Stomach (tissue), 9 donors: Measurements from ENCODE around the gene SLC12A1. TPM values are rescaled to one million over a fixed set of nuclear protein-coding genes. Genes with fewer than 3 reads are reported as not detected.

Source experiments
- DNase-seq, 2 donors: peaks; one replicate each; pipeline versions ENCODE4 v3.0.0 to v3.0.0-alpha.2; 2013 to 2019
- H3K27ac ChIP-seq, 5 donors: fragments of 200-600 bp in 4 of 5; sonication (generic) in 4 of 5; one replicate each; pipeline ENCODE4 v1.5.1; 2013 to 2019; ENCODE audit warnings: mild to moderate bottlenecking in 1 of 5, moderate library complexity in 1 of 5
- H3K27me3 ChIP-seq, 3 donors: fragments of 200-600 bp; sonication (generic); one replicate each; pipeline ENCODE4 v1.5.1; 2017 to 2019; ENCODE audit warnings: mixed run types in 1 of 3
- H3K36me3 ChIP-seq, 4 donors: fragments of 200-600 bp; sonication (generic); 1 replicate in 3 of 4; 2 replicates in 1 of 4; pipeline ENCODE4 v1.5.1; 2016 to 2019
- H3K4me1 ChIP-seq, 4 donors: fragments of 200-600 bp; sonication (generic); one replicate each; pipeline ENCODE4 v1.5.1; 2016 to 2019
- H3K4me3 ChIP-seq, 4 donors: fragments of 200-600 bp; sonication (generic) in 3 of 4; one replicate each; pipeline ENCODE4 v1.5.1; 2016 to 2019; ENCODE audit warnings: mild to moderate bottlenecking in 1 of 4
- H3K9me3 ChIP-seq, 4 donors: fragments of 200-600 bp; sonication (generic); one replicate each; pipeline ENCODE4 v1.5.1; 2016 to 2019
- EP300 ChIP-seq: sonication (generic); formaldehyde crosslinking; IDR thresholded peaks from one replicate; pipeline ENCODE4 v1.6.1; 2017; ENCODE audit warnings: antibody characterized with exemption
- POLR2A ChIP-seq, 4 donors: fragments of 450-650 bp; IDR thresholded peaks; one replicate each; pipeline ENCODE4 v1.6.1; 2016; ENCODE audit warnings: antibody characterized with exemption in 4 of 4, control low read depth in 2 of 4, mild to moderate bottlenecking in 1 of 4, moderate library complexity in 1 of 4
- POLR2AphosphoS5 ChIP-seq, 3 donors: sonication (generic); formaldehyde crosslinking; IDR thresholded peaks; one replicate each; pipeline ENCODE4 v1.6.1; 2016; ENCODE audit warnings: antibody characterized with exemption in 3 of 3
- WGBS, 5 donors: extraction: QIAGEN DNeasy Blood & Tissue Kit in 3 of 5; methylation state at CpG; one replicate each; pipeline versions ENCODE4 v1.1.5 to v1.1.7; 2013 to 2018; 5-methylcytosine and 5-hydroxymethylcytosine counted together
- intact Hi-C: fragments of 100-400 bp; cut with DNase I; formaldehyde crosslinking; loops from one replicate; pipeline ENCODE4 v1.15.1; 2023; ENCODE audit warnings: low total_unique reads
- polyA plus RNA-seq, 3 donors: library from polyadenylated mRNA; stranded (reverse); fragments of 200-250 nt; gene quantifications; one replicate each; pipeline ENCODE4 v1.2.3, GENCODE V29; 2013
- total RNA-seq, 5 donors: library from RNA; depleted of rRNA; stranded (reverse); fragments of >200 nt; gene quantifications; one replicate each; pipeline versions ENCODE4 v1.1.0 to v1.2.3, GENCODE V29; 2014 to 2016
- TF ChIP-seq, protein P1 (sequence below), 7 experiments: fragments of 450-650 bp in 4 of 7; fragments of 200-600 bp in 3 of 7; sonication (generic) in 3 of 7; IDR thresholded peaks; one replicate each; pipeline ENCODE4 v1.5.1; 2016 to 2019; ENCODE audit warnings: antibody characterized with exemption in 7 of 7, control low read depth in 2 of 7, mild to moderate bottlenecking in 1 of 7
- donor health status: healthy with polysubstance abuse.
- donor health status: Bipolar disorder and iron deficiency.
- donor health status: healthy.

SLC12A1 gene
- total and polyA plus RNA-seq, 8 donors, result 0.92 TPM; not detected in 7

DNA sequence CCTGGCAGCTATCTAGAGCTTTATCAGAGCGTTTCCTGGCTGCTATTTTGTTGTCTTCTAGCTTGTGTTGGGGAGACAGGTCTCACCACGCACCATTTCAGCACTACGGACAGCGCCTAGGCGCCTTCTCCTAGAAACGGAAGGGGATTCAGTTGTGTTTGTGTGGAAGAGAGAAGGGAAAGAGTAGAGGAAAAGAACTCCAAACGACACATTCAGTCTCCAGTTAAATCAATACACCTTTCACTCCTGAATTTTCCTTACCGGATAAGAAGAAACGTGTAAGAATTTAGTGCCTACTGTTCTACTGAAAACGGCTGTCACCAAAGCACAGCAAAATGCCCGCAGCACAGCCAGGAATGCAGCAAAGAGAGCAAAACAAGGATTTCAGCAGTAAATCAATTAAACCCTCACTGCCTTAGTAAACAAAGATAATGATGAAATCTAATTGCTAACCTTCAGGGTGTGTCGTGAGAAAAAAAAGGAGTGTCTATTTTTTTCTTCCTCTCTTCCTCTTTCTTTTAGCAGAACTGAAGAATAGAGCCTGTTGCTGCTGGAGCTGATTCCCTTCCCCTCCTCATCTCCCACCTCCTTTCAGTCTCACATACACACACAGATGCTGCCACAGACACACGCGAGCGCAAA lies 15.0 kb upstream of the SLC12A1 start:
- 3 to 7% (median 4%) methylated on average over 15 of the region's 15 CpGs for WGBS, 5 donors
- intact Hi-C loops, result no loop called here
- H3K36me3 ChIP-seq, result no peaks in the 10 kb centered on the region

DNA sequence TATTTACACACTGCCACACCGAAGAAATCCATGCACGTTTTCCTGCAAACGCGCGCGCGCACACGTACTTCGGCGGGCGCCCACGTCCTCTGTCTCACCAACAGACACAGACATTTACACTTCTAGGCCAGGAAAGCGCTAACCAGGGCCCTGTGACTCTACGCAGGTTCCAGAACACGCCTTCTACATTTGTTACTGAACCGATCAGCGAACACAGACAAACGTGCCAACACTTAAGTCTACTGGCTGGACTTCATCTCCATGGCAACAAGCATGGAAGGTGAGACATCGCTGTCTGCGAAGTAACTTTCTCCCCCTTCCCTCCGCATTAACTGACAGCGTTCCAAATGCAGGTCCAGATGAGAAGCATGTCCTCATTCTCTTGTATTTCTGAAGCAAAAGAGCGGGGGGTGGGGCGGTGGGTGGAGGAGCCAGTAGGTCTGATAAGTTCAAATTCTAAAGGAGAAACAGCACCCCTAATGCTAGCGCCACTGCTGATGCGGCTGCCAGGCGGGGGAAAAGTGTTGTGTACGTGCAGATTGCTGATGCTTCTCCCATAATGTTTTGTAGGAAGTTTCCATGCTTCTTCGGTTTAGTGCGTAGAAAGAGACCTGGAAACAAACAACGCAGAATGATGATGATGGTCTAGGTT lies 14.4 kb upstream of the SLC12A1 start, which contains the start of gene CTXN2:
Gene CTXN2 (plus strand): TSS at position 92 of the 652 bp plus-strand sequence. CDS start 9,636 bp downstream, outside the sequence.
- peaks cover 0 to 4% (median 0%) of the 10 kb centered on the region in 4 donors for H3K9me3 ChIP-seq
- intact Hi-C loops, result no loop called here
- DNase-seq, result peak in 1 of 2 donors; percentile 39
- H3K27me3 ChIP-seq, result peaks cover 0 to 30% (median 6%) of the 10 kb centered on the region in 3 donors
- H3K36me3 ChIP-seq, result no peaks in the 10 kb centered on the region
- WGBS, 5 donors, result 8 to 15% (median 10%) methylated on average over 31 of the region's 31 CpGs
- H3K4me3 ChIP-seq, result no peak within 1 kb of the TSS
- peaks cover 0 to 14% (median 3%) of the 10 kb centered on the region in 4 donors for H3K4me1 ChIP-seq
- TF ChIP-seq EP300 (no peak), POLR2AphosphoS5 (IDR thresholded peaks at IDR 0.05) (no peak), POLR2A (IDR thresholded peaks at IDR 0.05) (no peak)
- TF ChIP-seq, protein P1, sequence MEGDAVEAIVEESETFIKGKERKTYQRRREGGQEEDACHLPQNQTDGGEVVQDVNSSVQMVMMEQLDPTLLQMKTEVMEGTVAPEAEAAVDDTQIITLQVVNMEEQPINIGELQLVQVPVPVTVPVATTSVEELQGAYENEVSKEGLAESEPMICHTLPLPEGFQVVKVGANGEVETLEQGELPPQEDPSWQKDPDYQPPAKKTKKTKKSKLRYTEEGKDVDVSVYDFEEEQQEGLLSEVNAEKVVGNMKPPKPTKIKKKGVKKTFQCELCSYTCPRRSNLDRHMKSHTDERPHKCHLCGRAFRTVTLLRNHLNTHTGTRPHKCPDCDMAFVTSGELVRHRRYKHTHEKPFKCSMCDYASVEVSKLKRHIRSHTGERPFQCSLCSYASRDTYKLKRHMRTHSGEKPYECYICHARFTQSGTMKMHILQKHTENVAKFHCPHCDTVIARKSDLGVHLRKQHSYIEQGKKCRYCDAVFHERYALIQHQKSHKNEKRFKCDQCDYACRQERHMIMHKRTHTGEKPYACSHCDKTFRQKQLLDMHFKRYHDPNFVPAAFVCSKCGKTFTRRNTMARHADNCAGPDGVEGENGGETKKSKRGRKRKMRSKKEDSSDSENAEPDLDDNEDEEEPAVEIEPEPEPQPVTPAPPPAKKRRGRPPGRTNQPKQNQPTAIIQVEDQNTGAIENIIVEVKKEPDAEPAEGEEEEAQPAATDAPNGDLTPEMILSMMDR (IDR thresholded peaks at IDR 0.05), result no peak
- no peak within 1 kb of the TSS for H3K27ac ChIP-seq

More for the DNA sequence above, 15.0 kb upstream of the SLC12A1 start:
- Histone ChIP-seq H3K9me3 (peaks cover 0 to 4% (median 0%) of the 10 kb centered on the region in 4 donors), H3K4me1 (peaks cover 0 to 14% (median 3%) of the 10 kb centered on the region in 4 donors), H3K4me3 (no peak overlapping the region), H3K27ac (no peak overlapping the region), H3K27me3 (peaks cover 0 to 30% (median 6%) of the 10 kb centered on the region in 3 donors)
- peak; percentile 52 to 93 for DNase-seq
- TF ChIP-seq, protein P1 (IDR thresholded peaks at IDR 0.05), result no peak
- no peak for TF ChIP-seq POLR2AphosphoS5 (IDR thresholded peaks at IDR 0.05)
- TF ChIP-seq EP300, result no peak
- no peak for TF ChIP-seq POLR2A (IDR thresholded peaks at IDR 0.05)

DNA sequence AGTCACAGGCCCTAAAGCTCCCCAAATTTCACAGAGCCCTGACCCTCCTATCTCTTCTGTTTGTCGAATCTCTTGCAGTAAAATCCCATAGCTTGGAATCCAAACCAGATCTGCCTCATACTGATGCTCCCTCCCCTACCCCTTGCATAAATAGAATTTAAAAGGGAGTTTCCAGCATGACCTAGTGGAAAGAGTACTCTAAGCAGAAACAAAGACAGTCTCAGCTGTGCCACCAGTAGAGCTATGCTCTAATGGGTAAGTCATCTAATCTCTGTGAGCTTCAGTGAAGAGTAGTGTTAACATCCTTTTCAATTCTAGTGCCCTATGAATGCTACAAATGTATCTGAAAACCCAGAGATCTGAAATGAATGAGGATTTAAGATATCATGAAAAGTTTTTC lies 4.0 kb upstream of the SLC12A1 start:
- H3K36me3 ChIP-seq, result no peaks in the 10 kb centered on the region
- no peak overlapping the region for H3K4me3 ChIP-seq
- no peaks in the 10 kb centered on the region for H3K27me3 ChIP-seq
- no peak for DNase-seq
- H3K27ac ChIP-seq, result no peak overlapping the region
- 75 to 86% (median 83%) methylated on average over 1 of the region's 1 CpG for WGBS, 5 donors
- H3K4me1 ChIP-seq, result no peaks in the 10 kb centered on the region
- intact Hi-C loops, result no loop called here
- H3K9me3 ChIP-seq, result no peaks in the 10 kb centered on the region
- TF ChIP-seq, protein P1 (IDR thresholded peaks at IDR 0.05), result no peak
- TF ChIP-seq POLR2AphosphoS5 (IDR thresholded peaks at IDR 0.05), result no peak
- TF ChIP-seq POLR2A (IDR thresholded peaks at IDR 0.05), result no peak
- no peak for TF ChIP-seq EP300

DNA sequence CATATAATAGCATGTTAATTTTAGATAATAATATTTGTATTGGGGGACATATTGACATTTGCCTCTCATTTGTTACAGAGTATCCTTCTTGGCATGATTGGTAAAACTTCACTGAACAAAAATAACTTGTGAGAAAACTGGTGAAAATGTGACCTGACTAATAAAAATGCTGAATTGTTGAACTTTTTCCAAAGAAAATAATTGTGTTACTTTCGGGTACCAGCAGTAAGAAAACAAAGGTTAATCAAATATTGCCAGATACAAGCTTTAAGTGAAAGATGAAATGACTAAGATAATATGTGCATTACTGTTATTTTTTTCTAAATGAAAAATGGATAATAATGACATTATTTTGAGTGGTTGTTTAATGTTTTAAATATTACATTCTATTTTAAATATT lies 15.2 kb downstream of the SLC12A1 start:
- H3K4me3 ChIP-seq, result no peak overlapping the region
- H3K27ac ChIP-seq, result no peak overlapping the region
- H3K4me1 ChIP-seq, result no peaks in the 10 kb centered on the region
- H3K36me3 ChIP-seq, result no peaks in the 10 kb centered on the region
- no peaks in the 10 kb centered on the region for H3K9me3 ChIP-seq
- intact Hi-C loops, result no loop called here
- WGBS, 5 donors, result 23 to 45% (median 37%) methylated on average over 1 of the region's 1 CpG
- TF ChIP-seq, protein P1 (IDR thresholded peaks at IDR 0.05), result no peak
- TF ChIP-seq POLR2A (IDR thresholded peaks at IDR 0.05) (no peak), EP300 (no peak), POLR2AphosphoS5 (IDR thresholded peaks at IDR 0.05) (no peak)
- no peaks in the 10 kb centered on the region for H3K27me3 ChIP-seq
- DNase-seq, result no peak
